ENCODE results near the gene KRTCAP3. TPM values are rescaled to one million over a fixed set of nuclear protein-coding genes. Genes with fewer than 3 reads are reported as not detected.
A peak's percentile ranks its signal among the peaks of the same experiment; 100 is the strongest.

KRTCAP3 gene
- total RNA-seq = 18.8 TPM
- long read RNA-seq, partial matches to known transcripts = 6 of 20 reads
- long read RNA-seq, other reads (novel, unspliced or antisense) = 10 of 20 reads

GRCh38 chr2:27441958-27442919 is at the start of gene KRTCAP3:
Gene KRTCAP3 (plus strand): TSS chr2:27442381. CDS start chr2:27442413, 32 bp downstream.
- Histone ChIP-seq H3K27ac (peak within 1 kb of the TSS; percentile 53), H3K27me3 (ENCODE audit: low read depth) (no peaks in the 10 kb centered on the region), H3K4me1 (no peaks in the 10 kb centered on the region), H3K36me3 (peaks cover 66% of the 10 kb centered on the region), H3K4me3 (peak within 1 kb of the TSS; percentile 49), H3K9me3 (no peaks in the 10 kb centered on the region)
- peak; percentile 30 for TF ChIP-seq CTCF (IDR thresholded peaks at IDR 0.05)
- DNase-seq (peak; percentile 79), ATAC-seq (peak; percentile 95 to 97)
- intact Hi-C loops (cut with DNase I) = no loop called here

- no peaks in the 10 kb centered on the region for H3K9me3 ChIP-seq
- no peak overlapping the region for H3K27ac ChIP-seq
- TF ChIP-seq CTCF (IDR thresholded peaks at IDR 0.05) = no peak
- H3K4me1 ChIP-seq = no peaks in the 10 kb centered on the region
- peaks cover 13% of the 10 kb centered on the region for H3K36me3 ChIP-seq
- H3K27me3 ChIP-seq (ENCODE audit: low read depth) = no peaks in the 10 kb centered on the region
- intact Hi-C loops (cut with DNase I) = no loop called here
- H3K4me3 ChIP-seq = no peak overlapping the region
- DNase-seq = no peak
- no peak for ATAC-seq
These were observed 49.0 kb upstream of the KRTCAP3 start for GRCh38 chr2:27393225-27393624.

- Histone ChIP-seq H3K9me3 (no peaks in the 10 kb centered on the region), H3K36me3 (peaks cover 10% of the 10 kb centered on the region), H3K27ac (no peak overlapping the region), H3K4me3 (no peak overlapping the region), H3K27me3 (ENCODE audit: low read depth) (no peaks in the 10 kb centered on the region), H3K4me1 (no peaks in the 10 kb centered on the region)
- ATAC-seq (no peak), DNase-seq (no peak)
- no peak for TF ChIP-seq CTCF (IDR thresholded peaks at IDR 0.05)
- intact Hi-C loops (cut with DNase I) = no loop called here
These were observed 43.2 kb upstream of the KRTCAP3 start for GRCh38 chr2:27398962-27399361.

GRCh38 chr2:27400348-27401135 is 41.6 kb upstream of the KRTCAP3 start:
- no peak overlapping the region for H3K4me3 ChIP-seq
- DNase-seq = no peak
- H3K27ac ChIP-seq = no peak overlapping the region
- ATAC-seq = no peak
- intact Hi-C loops (cut with DNase I) = no loop called here
- H3K27me3 ChIP-seq (ENCODE audit: low read depth) = no peaks in the 10 kb centered on the region
- H3K4me1 ChIP-seq = no peaks in the 10 kb centered on the region
- H3K36me3 ChIP-seq = peaks cover 13% of the 10 kb centered on the region
- H3K9me3 ChIP-seq = no peaks in the 10 kb centered on the region
- TF ChIP-seq CTCF (IDR thresholded peaks at IDR 0.05) = no peak

- H3K36me3 ChIP-seq = peaks cover 10% of the 10 kb centered on the region
- no peak overlapping the region for H3K27ac ChIP-seq
- no peak for DNase-seq
- intact Hi-C loops (cut with DNase I) = no loop called here
- H3K4me3 ChIP-seq = peak overlapping the region; percentile 99
- no peak for ATAC-seq
- peak; percentile 50 for TF ChIP-seq CTCF (IDR thresholded peaks at IDR 0.05)
- no peaks in the 10 kb centered on the region for H3K27me3 ChIP-seq (ENCODE audit: low read depth)
- H3K4me1 ChIP-seq = peaks cover 31% of the 10 kb centered on the region
- H3K9me3 ChIP-seq = no peaks in the 10 kb centered on the region
These were observed 34.2 kb upstream of the KRTCAP3 start for GRCh38 chr2:27407798-27408491.
